ENCODE measurements around the gene RNF14. TPM values are rescaled to one million over a fixed set of nuclear protein-coding genes. Genes with fewer than 3 reads are reported as not detected.
A peak's percentile ranks its signal among the peaks of the same experiment; 100 is the strongest.

Gene RNF14
- total and polyA plus RNA-seq, 9 of the 15 experiments (the other 6 are each of a cell fraction or from before 2014, with no cell fraction given), result 36.3 to 140 (median 75.1) TPM

DNA sequence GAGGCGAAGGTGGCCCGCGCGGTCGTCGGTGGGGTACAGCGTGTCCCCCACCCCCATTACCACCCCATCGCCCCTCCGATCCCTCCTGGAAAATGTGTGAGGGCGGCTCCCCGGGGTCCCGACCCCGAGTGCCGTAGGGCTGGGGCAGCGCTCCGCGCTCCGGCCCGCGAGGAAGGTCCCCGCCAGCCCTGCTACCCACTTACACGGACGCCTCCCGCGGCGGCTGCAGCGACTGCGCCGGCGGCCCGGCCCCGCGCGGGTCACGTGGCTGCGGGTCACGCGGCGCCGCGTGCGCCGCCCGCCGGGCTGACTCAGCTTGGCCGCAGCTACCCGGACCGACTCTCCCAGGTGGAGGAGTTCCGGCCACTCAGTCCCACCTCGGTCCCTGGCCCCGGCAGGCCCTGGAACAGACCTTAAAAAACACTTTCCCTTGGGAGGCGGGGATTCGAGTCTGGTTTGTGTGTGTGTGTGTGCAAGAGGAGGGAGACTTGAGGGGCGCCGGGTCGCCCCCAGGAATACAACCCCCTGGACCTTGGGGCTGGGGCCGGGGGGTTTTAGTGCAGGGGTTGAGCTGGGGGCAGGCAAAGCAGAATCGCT is 44.0 kb downstream of the RNF14 start, which contains the start of gene GNPDA1 (continued):
- TF ChIP-seq, protein P1, sequence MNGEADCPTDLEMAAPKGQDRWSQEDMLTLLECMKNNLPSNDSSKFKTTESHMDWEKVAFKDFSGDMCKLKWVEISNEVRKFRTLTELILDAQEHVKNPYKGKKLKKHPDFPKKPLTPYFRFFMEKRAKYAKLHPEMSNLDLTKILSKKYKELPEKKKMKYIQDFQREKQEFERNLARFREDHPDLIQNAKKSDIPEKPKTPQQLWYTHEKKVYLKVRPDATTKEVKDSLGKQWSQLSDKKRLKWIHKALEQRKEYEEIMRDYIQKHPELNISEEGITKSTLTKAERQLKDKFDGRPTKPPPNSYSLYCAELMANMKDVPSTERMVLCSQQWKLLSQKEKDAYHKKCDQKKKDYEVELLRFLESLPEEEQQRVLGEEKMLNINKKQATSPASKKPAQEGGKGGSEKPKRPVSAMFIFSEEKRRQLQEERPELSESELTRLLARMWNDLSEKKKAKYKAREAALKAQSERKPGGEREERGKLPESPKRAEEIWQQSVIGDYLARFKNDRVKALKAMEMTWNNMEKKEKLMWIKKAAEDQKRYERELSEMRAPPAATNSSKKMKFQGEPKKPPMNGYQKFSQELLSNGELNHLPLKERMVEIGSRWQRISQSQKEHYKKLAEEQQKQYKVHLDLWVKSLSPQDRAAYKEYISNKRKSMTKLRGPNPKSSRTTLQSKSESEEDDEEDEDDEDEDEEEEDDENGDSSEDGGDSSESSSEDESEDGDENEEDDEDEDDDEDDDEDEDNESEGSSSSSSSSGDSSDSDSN (IDR thresholded peaks at IDR 0.05; ENCODE audit: borderline replicate concordance in 1 of 2, low read depth in 2 of 2, low read length in 2 of 2), result peak in 1 of 2 experiments; percentile 75; a peak in 1 of 4 replicates
- TF ChIP-seq, protein P2, sequence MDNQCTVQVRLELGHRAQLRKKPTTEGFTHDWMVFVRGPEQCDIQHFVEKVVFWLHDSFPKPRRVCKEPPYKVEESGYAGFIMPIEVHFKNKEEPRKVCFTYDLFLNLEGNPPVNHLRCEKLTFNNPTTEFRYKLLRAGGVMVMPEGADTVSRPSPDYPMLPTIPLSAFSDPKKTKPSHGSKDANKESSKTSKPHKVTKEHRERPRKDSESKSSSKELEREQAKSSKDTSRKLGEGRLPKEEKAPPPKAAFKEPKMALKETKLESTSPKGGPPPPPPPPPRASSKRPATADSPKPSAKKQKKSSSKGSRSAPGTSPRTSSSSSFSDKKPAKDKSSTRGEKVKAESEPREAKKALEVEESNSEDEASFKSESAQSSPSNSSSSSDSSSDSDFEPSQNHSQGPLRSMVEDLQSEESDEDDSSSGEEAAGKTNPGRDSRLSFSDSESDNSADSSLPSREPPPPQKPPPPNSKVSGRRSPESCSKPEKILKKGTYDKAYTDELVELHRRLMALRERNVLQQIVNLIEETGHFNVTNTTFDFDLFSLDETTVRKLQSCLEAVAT (IDR thresholded peaks at IDR 0.05), result peak; percentile 10 to 35; a peak in 1 of 4 replicates
- TF ChIP-seq, protein P3, sequence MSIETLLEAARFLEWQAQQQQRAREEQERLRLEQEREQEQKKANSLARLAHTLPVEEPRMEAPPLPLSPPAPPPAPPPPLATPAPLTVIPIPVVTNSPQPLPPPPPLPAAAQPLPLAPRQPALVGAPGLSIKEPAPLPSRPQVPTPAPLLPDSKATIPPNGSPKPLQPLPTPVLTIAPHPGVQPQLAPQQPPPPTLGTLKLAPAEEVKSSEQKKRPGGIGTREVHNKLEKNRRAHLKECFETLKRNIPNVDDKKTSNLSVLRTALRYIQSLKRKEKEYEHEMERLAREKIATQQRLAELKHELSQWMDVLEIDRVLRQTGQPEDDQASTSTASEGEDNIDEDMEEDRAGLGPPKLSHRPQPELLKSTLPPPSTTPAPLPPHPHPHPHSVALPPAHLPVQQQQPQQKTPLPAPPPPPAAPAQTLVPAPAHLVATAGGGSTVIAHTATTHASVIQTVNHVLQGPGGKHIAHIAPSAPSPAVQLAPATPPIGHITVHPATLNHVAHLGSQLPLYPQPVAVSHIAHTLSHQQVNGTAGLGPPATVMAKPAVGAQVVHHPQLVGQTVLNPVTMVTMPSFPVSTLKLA (conservative IDR thresholded peaks at IDR 0.05), result peak; percentile 42 to 73; a peak in 3 of 4 replicates
- TF ChIP-seq HNRNPUL1 (IDR thresholded peaks at IDR 0.05; ENCODE audit: low read length), result no peak
- TF ChIP-seq, protein P4, sequence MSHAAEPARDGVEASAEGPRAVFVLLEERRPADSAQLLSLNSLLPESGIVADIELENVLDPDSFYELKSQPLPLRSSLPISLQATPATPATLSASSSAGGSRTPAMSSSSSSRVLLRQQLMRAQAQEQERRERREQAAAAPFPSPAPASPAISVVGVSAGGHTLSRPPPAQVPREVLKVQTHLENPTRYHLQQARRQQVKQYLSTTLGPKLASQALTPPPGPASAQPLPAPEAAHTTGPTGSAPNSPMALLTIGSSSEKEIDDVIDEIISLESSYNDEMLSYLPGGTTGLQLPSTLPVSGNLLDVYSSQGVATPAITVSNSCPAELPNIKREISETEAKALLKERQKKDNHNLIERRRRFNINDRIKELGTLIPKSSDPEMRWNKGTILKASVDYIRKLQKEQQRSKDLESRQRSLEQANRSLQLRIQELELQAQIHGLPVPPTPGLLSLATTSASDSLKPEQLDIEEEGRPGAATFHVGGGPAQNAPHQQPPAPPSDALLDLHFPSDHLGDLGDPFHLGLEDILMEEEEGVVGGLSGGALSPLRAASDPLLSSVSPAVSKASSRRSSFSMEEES (CRISPR knock-in tag; IDR thresholded peaks at IDR 0.05), result peak; percentile 82
- TF ChIP-seq CBX1 (IDR thresholded peaks at IDR 0.05; ENCODE audit: low read depth), result 0 out of 2 replicates have a peak, but pooled peaks have one; percentile 54
- TF ChIP-seq NFXL1 (CRISPR knock-in tag; IDR thresholded peaks at IDR 0.05), result no peak
- no peak for TF ChIP-seq POLR3G (IDR thresholded peaks at IDR 0.05; ENCODE audit: extremely low read depth, insufficient read length, insufficient replicate concordance)
- TF ChIP-seq ZNF232 (CRISPR knock-in tag; IDR thresholded peaks at IDR 0.05), result no peak
- TF ChIP-seq, protein P5, sequence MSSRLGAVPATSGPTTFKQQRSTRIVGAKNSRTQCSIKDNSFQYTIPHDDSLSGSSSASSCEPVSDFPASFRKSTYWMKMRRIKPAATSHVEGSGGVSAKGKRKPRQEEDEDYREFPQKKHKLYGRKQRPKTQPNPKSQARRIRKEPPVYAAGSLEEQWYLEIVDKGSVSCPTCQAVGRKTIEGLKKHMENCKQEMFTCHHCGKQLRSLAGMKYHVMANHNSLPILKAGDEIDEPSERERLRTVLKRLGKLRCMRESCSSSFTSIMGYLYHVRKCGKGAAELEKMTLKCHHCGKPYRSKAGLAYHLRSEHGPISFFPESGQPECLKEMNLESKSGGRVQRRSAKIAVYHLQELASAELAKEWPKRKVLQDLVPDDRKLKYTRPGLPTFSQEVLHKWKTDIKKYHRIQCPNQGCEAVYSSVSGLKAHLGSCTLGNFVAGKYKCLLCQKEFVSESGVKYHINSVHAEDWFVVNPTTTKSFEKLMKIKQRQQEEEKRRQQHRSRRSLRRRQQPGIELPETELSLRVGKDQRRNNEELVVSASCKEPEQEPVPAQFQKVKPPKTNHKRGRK (tag; IDR thresholded peaks at IDR 0.05), result no peak
- peak; percentile 42; the same call in 1 of the 2 replicates for TF ChIP-seq CTBP1 (IDR thresholded peaks at IDR 0.05; ENCODE audit: borderline replicate concordance)
- no peak for TF ChIP-seq ZNF695 (CRISPR knock-in tag; IDR thresholded peaks at IDR 0.05)
- TF ChIP-seq, protein P6, sequence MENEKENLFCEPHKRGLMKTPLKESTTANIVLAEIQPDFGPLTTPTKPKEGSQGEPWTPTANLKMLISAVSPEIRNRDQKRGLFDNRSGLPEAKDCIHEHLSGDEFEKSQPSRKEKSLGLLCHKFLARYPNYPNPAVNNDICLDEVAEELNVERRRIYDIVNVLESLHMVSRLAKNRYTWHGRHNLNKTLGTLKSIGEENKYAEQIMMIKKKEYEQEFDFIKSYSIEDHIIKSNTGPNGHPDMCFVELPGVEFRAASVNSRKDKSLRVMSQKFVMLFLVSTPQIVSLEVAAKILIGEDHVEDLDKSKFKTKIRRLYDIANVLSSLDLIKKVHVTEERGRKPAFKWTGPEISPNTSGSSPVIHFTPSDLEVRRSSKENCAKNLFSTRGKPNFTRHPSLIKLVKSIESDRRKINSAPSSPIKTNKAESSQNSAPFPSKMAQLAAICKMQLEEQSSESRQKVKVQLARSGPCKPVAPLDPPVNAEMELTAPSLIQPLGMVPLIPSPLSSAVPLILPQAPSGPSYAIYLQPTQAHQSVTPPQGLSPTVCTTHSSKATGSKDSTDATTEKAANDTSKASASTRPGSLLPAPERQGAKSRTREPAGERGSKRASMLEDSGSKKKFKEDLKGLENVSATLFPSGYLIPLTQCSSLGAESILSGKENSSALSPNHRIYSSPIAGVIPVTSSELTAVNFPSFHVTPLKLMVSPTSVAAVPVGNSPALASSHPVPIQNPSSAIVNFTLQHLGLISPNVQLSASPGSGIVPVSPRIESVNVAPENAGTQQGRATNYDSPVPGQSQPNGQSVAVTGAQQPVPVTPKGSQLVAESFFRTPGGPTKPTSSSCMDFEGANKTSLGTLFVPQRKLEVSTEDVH (IDR thresholded peaks at IDR 0.05; ENCODE audit: low read depth, partially characterized antibody), result no peak
- TF ChIP-seq TBP (optimal IDR thresholded peaks at IDR 0.05; ENCODE audit: low read depth, low read length), result peak; percentile 75
- no peak for TF ChIP-seq ELF2 (CRISPR knock-in tag; IDR thresholded peaks at IDR 0.05)

Measured in K562 (cell line).